Heart left ventricle (tissue), 13 donors: Measurements from ENCODE around the gene ANKRD16.
"Not testable (repeated sequence)": the region's sequence is repeated elsewhere in the genome, so short reads cannot be mapped to it uniquely, and the experiment has no call there.

Experiments
- POLR2A ChIP-seq, 2 donors: fragments of 450-650 bp; IDR thresholded peaks; one replicate each; pipeline ENCODE4 v1.6.1; 2017; ENCODE audit warnings: antibody characterized with exemption in 2 of 2, mild to moderate bottlenecking in 2 of 2, moderate library complexity in 2 of 2
- TF ChIP-seq, protein P1 (sequence below), 12 donors: fragments of 200-600 bp; sonication (generic) in 4 of 12; IDR thresholded peaks; one replicate each; pipeline versions ENCODE4 v1.5.0 to v1.8.0; 2018 to 2022; ENCODE audit warnings: antibody characterized with exemption in 12 of 12, mild to moderate bottlenecking in 5 of 12
- donor health status: ischemic (EF 13 %, LVEDD 7.1; RV severe dilation, severe dysfunction).
- donor health status: DM: no; HTN: yes; CAD: no.
- donor health status: DM: no; HTN: no; CAD: no.
- donor health status: ischemic (EF 25% LVEDD 6.9; RV normal size, moderate dysfunction).
- donor health status: ischemic (EF 25% LVEDD 5.7; RV mildly dilated, moderate dysfunction).
- donor health status: ischemic (EF 35%, LVEDD 5.7; RV mildly dilated, moderate dysfunction).
- donor health status: nonischemic (EF 11% LVEDD 7.7; RV severe dilation, severe dysfunction).
- donor health status: DM: yes; HTN: yes; CAD: no.
- donor health status: PGD.
- donor health status: ischemic (EF 29% LVEDD 5.4; RV normal size, mild dysfunction).
- donor health status: nonischemic (EF 23%, LVEDD 6.1; RV moderate dilation, normal function).

DNA sequence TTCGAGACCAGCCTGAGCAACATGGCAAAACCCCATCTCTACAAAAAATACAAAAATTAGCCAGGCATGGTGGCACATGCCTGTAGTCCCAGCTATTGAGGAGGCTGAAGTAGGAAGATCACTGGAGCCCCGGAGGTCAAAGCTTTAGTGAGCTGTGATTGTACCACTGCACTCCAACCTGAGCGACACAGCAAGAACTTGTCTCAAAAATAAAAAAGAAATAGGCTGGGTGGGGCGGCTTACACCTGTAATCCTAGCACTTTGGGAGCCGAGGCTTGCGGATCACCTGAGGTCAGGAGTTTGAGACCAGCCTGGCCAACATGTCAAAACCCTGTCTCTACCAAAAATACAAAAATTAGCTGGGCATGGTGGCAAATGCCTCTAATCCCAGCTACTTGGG, 63.2 kb downstream of the ANKRD16 start:
- TF ChIP-seq POLR2A (IDR thresholded peaks at IDR 0.05), result not testable (repeated sequence)
- TF ChIP-seq, protein P1, sequence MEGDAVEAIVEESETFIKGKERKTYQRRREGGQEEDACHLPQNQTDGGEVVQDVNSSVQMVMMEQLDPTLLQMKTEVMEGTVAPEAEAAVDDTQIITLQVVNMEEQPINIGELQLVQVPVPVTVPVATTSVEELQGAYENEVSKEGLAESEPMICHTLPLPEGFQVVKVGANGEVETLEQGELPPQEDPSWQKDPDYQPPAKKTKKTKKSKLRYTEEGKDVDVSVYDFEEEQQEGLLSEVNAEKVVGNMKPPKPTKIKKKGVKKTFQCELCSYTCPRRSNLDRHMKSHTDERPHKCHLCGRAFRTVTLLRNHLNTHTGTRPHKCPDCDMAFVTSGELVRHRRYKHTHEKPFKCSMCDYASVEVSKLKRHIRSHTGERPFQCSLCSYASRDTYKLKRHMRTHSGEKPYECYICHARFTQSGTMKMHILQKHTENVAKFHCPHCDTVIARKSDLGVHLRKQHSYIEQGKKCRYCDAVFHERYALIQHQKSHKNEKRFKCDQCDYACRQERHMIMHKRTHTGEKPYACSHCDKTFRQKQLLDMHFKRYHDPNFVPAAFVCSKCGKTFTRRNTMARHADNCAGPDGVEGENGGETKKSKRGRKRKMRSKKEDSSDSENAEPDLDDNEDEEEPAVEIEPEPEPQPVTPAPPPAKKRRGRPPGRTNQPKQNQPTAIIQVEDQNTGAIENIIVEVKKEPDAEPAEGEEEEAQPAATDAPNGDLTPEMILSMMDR (IDR thresholded peaks at IDR 0.05), result not testable (repeated sequence)
